ENCODE data around the gene PLCL1.

Gene PLCL1

GRCh38 chr2:198036029-198036879 lies 231.9 kb downstream of the PLCL1 start:
- Histone ChIP-seq H3K9me2 (replicated peaks; ENCODE audit: insufficient read depth, low read length) (no peaks in the 10 kb centered on the region), H3K27me3 (replicated peaks; ENCODE audit: insufficient read depth, low read length) (no peaks in the 10 kb centered on the region), H3K4me2 (ENCODE audit: low read depth, low read length) (no peak overlapping the region), H3F3A (ENCODE audit: insufficient read depth, low read length) (no peaks in the 10 kb centered on the region), H3K79me2 (ENCODE audit: low read length) (no peaks in the 10 kb centered on the region), H3K36me3 (replicated peaks; ENCODE audit: insufficient read depth, low read length) (no peaks in the 10 kb centered on the region), H4K20me1 (ENCODE audit: insufficient read depth, low read length) (no peaks in the 10 kb centered on the region), H3K27ac (ENCODE audit: low read length) (no peak overlapping the region), H3K4me1 (ENCODE audit: low read length) (no peaks in the 10 kb centered on the region), H3K9me3 (replicated peaks; ENCODE audit: insufficient read depth, low read length) (no peaks in the 10 kb centered on the region), H2AFZ (ENCODE audit: low read length) (no peak overlapping the region), H3K4me3 (ENCODE audit: low read length) (no peak overlapping the region), H3K9ac (ENCODE audit: low read length) (no peak overlapping the region)
- no peak for DNase-seq
- TF ChIP-seq CTCF (IDR thresholded peaks at IDR 0.05; ENCODE audit: low read length) (no peak), EZH2 (optimal IDR thresholded peaks at IDR 0.05; ENCODE audit: low read depth, low read length) (no peak), EZH2phosphoT487 (IDR thresholded peaks at IDR 0.05; ENCODE audit: low read length) (no peak)

GRCh38 chr2:198040835-198041234 lies 236.4 kb downstream of the PLCL1 start:
- no peaks in the 10 kb centered on the region for H3K79me2 ChIP-seq (ENCODE audit: low read length)
- no peak overlapping the region for H2AFZ ChIP-seq (ENCODE audit: low read length)
- no peak for DNase-seq
- no peaks in the 10 kb centered on the region for H4K20me1 ChIP-seq (ENCODE audit: insufficient read depth, low read length)
- no peak overlapping the region for H3K27ac ChIP-seq (ENCODE audit: low read length)
- H3F3A ChIP-seq (ENCODE audit: insufficient read depth, low read length), result no peaks in the 10 kb centered on the region
- no peaks in the 10 kb centered on the region for H3K36me3 ChIP-seq (replicated peaks; ENCODE audit: insufficient read depth, low read length)
- no peaks in the 10 kb centered on the region for H3K9me3 ChIP-seq (replicated peaks; ENCODE audit: insufficient read depth, low read length)
- no peak for TF ChIP-seq EZH2 (optimal IDR thresholded peaks at IDR 0.05; ENCODE audit: low read depth, low read length)
- TF ChIP-seq CTCF (IDR thresholded peaks at IDR 0.05; ENCODE audit: low read length), result no peak
- no peak for TF ChIP-seq EZH2phosphoT487 (IDR thresholded peaks at IDR 0.05; ENCODE audit: low read length)
- no peak overlapping the region for H3K9ac ChIP-seq (ENCODE audit: low read length)
- no peak overlapping the region for H3K4me2 ChIP-seq (ENCODE audit: low read depth, low read length)
- H3K27me3 ChIP-seq (replicated peaks; ENCODE audit: insufficient read depth, low read length), result no peaks in the 10 kb centered on the region
- H3K4me3 ChIP-seq (ENCODE audit: low read length), result no peak overlapping the region
- no peaks in the 10 kb centered on the region for H3K9me2 ChIP-seq (replicated peaks; ENCODE audit: insufficient read depth, low read length)
- peaks cover 5% of the 10 kb centered on the region for H3K4me1 ChIP-seq (ENCODE audit: low read length)

GRCh38 chr2:198042189-198042588 lies 237.8 kb downstream of the PLCL1 start:
- no peak overlapping the region for H3K9ac ChIP-seq (ENCODE audit: low read length)
- H3K79me2 ChIP-seq (ENCODE audit: low read length), result no peaks in the 10 kb centered on the region
- no peak overlapping the region for H2AFZ ChIP-seq (ENCODE audit: low read length)
- no peak overlapping the region for H3K27ac ChIP-seq (ENCODE audit: low read length)
- H3K4me1 ChIP-seq (ENCODE audit: low read length), result peaks cover 5% of the 10 kb centered on the region
- H3K9me2 ChIP-seq (replicated peaks; ENCODE audit: insufficient read depth, low read length), result no peaks in the 10 kb centered on the region
- no peak overlapping the region for H3K4me3 ChIP-seq (ENCODE audit: low read length)
- H3K9me3 ChIP-seq (replicated peaks; ENCODE audit: insufficient read depth, low read length), result no peaks in the 10 kb centered on the region
- DNase-seq, result peak; percentile 21
- H3F3A ChIP-seq (ENCODE audit: insufficient read depth, low read length), result no peaks in the 10 kb centered on the region
- no peak for TF ChIP-seq EZH2phosphoT487 (IDR thresholded peaks at IDR 0.05; ENCODE audit: low read length)
- no peak for TF ChIP-seq CTCF (IDR thresholded peaks at IDR 0.05; ENCODE audit: low read length)
- no peak for TF ChIP-seq EZH2 (optimal IDR thresholded peaks at IDR 0.05; ENCODE audit: low read depth, low read length)
- H3K36me3 ChIP-seq (replicated peaks; ENCODE audit: insufficient read depth, low read length), result no peaks in the 10 kb centered on the region
- no peak overlapping the region for H3K4me2 ChIP-seq (ENCODE audit: low read depth, low read length)
- H3K27me3 ChIP-seq (replicated peaks; ENCODE audit: insufficient read depth, low read length), result no peaks in the 10 kb centered on the region
- no peaks in the 10 kb centered on the region for H4K20me1 ChIP-seq (ENCODE audit: insufficient read depth, low read length)
